Esophagus squamous epithelium (tissue), 5 donors: Measurements from ENCODE around the gene DRAXIN. TPM values are rescaled to one million over a fixed set of nuclear protein-coding genes. Genes with fewer than 3 reads are reported as not detected.

Experiments used
- DNase-seq: peaks from one replicate; lab custom pipeline; 2025; lab: John Stamatoyannopoulos, UW
- H3K27ac ChIP-seq, 4 donors: fragments of 200-600 bp; sonication (generic); one replicate each; pipeline ENCODE4 v1.5.1; 2016 to 2019; ENCODE audit warnings: mild to moderate bottlenecking in 1 of 4
- H3K27me3 ChIP-seq, 4 donors: fragments of 200-600 bp; sonication (generic); 1 replicate in 3 of 4; 2 replicates in 1 of 4; pipeline versions ENCODE4 v1.5.1 to v1.6.0; 2017 to 2021; ENCODE audit warnings: antibody characterized with exemption in 1 of 4
- H3K36me3 ChIP-seq, 3 donors: fragments of 200-600 bp; sonication (generic); one replicate each; pipeline ENCODE4 v1.5.1; 2016 to 2019
- H3K4me1 ChIP-seq, 3 donors: fragments of 200-600 bp; sonication (generic); one replicate each; pipeline ENCODE4 v1.5.1; 2017 to 2019
- H3K4me3 ChIP-seq, 4 donors: fragments of 200-600 bp; sonication (generic); 1 replicate in 3 of 4; 2 replicates in 1 of 4; pipeline ENCODE4 v1.5.1; 2016 to 2019; ENCODE audit warnings: mild to moderate bottlenecking in 2 of 4, moderate library complexity in 1 of 4
- H3K9me3 ChIP-seq, 3 donors: fragments of 200-600 bp; sonication (generic); one replicate each; pipeline ENCODE4 v1.5.1; 2016 to 2019
- POLR2A ChIP-seq, 4 donors: fragments of 450-650 bp; IDR thresholded peaks; one replicate each; pipeline ENCODE4 v1.6.1; 2017; ENCODE audit warnings: antibody characterized with exemption in 4 of 4, mild to moderate bottlenecking in 4 of 4, moderate library complexity in 3 of 4
- whole genome bisulfite sequencing, 2 donors: methylation state at CpG; one replicate each; pipeline ENCODE4 v1.1.5; 2018; 5-methylcytosine and 5-hydroxymethylcytosine counted together
- intact Hi-C: fragments of 100-400 bp; cut with DNase I; formaldehyde crosslinking; loops from one replicate; pipeline ENCODE4 v1.15.0; 2022
- total RNA-seq, 4 donors: library from RNA; depleted of rRNA; stranded (reverse); fragments of >200 nt; gene quantifications; one replicate each; pipeline ENCODE4 v1.1.0, GENCODE V29; 2016
- TF ChIP-seq, protein P1 (sequence below), 6 experiments: fragments of 450-650 bp in 4 of 6; fragments of 200-600 bp in 2 of 6; sonication (generic) in 2 of 6; IDR thresholded peaks; one replicate each; pipeline ENCODE4 v1.5.1; 2016 to 2019; ENCODE audit warnings: antibody characterized with exemption in 6 of 6, mild to moderate bottlenecking in 4 of 6, moderate library complexity in 4 of 6
- donor health status: DM: yes; HTN: yes; CAD: no.

DRAXIN gene
- total RNA-seq, 4 donors from 2014 or later = not detected

DNA sequence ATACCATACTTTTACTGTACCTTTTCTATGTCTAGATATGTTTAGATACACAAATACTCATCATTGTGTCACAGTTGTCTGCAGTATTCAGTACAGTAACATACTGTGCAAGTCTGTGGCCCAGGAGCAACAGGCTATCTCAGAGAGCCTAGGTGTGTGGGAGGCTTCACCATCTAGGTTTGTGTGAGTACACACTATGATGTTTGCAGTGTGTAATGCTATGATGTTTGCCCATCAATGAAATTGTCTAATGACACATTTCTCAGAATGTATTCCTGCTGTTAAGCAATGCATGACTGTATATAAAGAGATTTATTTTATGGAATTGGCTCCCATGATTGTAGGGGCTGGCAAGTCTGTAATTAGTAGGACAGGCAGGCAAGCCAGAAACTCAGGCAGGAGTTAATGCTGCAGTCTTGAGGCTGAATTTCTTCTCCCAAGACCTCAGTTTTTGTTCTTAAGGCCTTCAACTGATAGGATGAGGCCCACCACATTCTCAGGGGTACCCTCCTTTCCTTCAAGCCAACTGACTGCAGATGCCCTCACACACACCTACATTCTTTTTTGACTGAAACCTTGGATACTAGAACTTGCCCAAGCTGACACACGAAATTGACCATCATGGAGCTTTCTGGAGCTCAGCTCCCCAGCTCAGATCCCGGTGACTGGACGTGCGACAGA, 36.8 kb downstream of the DRAXIN start:
- WGBS, 2 donors = 97 to 100% methylated on average over 1 to 4 of the region's 4 CpGs
- no peak for DNase-seq
- TF ChIP-seq, protein P1, sequence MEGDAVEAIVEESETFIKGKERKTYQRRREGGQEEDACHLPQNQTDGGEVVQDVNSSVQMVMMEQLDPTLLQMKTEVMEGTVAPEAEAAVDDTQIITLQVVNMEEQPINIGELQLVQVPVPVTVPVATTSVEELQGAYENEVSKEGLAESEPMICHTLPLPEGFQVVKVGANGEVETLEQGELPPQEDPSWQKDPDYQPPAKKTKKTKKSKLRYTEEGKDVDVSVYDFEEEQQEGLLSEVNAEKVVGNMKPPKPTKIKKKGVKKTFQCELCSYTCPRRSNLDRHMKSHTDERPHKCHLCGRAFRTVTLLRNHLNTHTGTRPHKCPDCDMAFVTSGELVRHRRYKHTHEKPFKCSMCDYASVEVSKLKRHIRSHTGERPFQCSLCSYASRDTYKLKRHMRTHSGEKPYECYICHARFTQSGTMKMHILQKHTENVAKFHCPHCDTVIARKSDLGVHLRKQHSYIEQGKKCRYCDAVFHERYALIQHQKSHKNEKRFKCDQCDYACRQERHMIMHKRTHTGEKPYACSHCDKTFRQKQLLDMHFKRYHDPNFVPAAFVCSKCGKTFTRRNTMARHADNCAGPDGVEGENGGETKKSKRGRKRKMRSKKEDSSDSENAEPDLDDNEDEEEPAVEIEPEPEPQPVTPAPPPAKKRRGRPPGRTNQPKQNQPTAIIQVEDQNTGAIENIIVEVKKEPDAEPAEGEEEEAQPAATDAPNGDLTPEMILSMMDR (IDR thresholded peaks at IDR 0.05) = no peak
- TF ChIP-seq POLR2A (IDR thresholded peaks at IDR 0.05) = no peak
- Histone ChIP-seq H3K4me3 (no peak overlapping the region), H3K27ac (no peak overlapping the region), H3K27me3 (no peaks in the 10 kb centered on the region), H3K9me3 (no peaks in the 10 kb centered on the region), H3K4me1 (peaks cover 13 to 44% (median 38%) of the 10 kb centered on the region in 3 donors), H3K36me3 (no peaks in the 10 kb centered on the region)
- intact Hi-C loops = no loop called here

DNA sequence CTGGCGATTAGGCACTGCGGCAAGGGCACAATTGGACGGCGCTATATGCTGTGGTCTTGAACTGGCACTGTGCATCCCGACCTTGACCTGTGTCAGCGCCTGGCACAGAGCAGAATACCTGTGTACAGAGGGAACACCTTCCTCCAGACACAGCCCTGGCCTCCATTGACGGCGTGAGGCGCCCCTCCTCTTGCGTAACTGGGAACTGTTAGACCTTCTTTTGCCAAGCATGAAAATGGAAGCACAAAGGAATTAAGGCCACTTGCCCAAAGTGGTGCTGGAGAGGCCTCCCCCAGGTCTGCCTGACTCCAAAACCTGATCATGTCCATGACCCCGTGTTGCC, 37.6 kb downstream of the DRAXIN start:
- H3K9me3 ChIP-seq = no peaks in the 10 kb centered on the region
- H3K4me1 ChIP-seq = peaks cover 13 to 47% (median 38%) of the 10 kb centered on the region in 3 donors
- no peak for DNase-seq
- 84 to 100% methylated on average over 2 to 8 of the region's 11 CpGs for WGBS, 2 donors
- no peaks in the 10 kb centered on the region for H3K36me3 ChIP-seq
- intact Hi-C loops = no loop called here
- H3K27me3 ChIP-seq = no peaks in the 10 kb centered on the region
- H3K4me3 ChIP-seq = no peak overlapping the region
- peak overlapping the region in 1 of 4 donors; percentile 91 for H3K27ac ChIP-seq
- no peak for TF ChIP-seq POLR2A (IDR thresholded peaks at IDR 0.05)
- TF ChIP-seq, protein P1 (IDR thresholded peaks at IDR 0.05) = no peak

DNA sequence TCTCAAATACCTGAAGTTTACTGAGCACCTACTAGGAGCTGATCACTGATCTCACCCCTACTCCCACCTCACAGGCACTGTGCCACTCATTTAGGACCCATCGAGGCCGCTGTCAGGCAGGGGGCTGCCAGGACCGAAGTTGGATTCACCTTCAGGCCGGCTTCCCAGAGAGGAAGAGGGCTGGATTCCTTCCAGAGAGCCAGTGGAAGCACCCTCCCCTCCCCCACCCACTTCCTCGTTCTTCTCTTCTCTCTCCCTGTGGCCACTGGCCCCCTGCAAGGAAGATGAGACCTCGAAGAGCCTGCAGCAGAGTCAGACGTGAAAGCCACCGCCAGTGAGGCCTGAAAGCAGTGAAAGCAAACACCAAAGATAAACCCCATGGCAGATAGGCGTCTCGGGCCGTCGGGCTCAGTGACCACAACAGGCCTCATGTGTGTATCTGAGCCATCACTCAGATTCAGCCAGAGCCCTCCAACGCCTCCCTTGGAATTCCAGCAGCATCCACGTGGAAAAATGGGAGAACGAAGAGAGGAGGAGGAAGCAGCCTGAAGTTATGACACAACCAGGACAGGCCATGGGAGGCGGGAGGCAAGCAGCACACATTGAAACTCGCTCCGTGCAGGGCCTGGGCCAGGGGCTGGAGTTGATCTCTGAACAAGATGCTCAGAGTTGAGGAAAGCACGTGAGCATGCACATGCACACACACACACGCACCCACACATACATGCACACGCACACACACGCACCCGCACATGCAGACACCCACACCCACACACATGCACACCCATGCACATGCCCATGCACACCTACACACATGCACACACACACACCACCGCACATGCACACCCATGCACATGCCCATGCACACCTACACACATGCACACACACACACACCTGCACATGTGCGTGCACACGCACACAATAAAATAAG, 38.3 kb downstream of the DRAXIN start:
- intact Hi-C loops = no loop called here
- no peaks in the 10 kb centered on the region for H3K27me3 ChIP-seq
- H3K4me1 ChIP-seq = peaks cover 13 to 47% (median 38%) of the 10 kb centered on the region in 3 donors
- no peaks in the 10 kb centered on the region for H3K9me3 ChIP-seq
- no peak overlapping the region for H3K4me3 ChIP-seq
- no peak for DNase-seq
- TF ChIP-seq, protein P1 (IDR thresholded peaks at IDR 0.05) = no peak
- TF ChIP-seq POLR2A (IDR thresholded peaks at IDR 0.05) = no peak
- H3K36me3 ChIP-seq = no peaks in the 10 kb centered on the region
- WGBS, 2 donors = 64 to 73% methylated on average over 11 to 14 of the region's 26 CpGs
- peak overlapping the region in 1 of 4 donors; percentile 91 for H3K27ac ChIP-seq

DNA sequence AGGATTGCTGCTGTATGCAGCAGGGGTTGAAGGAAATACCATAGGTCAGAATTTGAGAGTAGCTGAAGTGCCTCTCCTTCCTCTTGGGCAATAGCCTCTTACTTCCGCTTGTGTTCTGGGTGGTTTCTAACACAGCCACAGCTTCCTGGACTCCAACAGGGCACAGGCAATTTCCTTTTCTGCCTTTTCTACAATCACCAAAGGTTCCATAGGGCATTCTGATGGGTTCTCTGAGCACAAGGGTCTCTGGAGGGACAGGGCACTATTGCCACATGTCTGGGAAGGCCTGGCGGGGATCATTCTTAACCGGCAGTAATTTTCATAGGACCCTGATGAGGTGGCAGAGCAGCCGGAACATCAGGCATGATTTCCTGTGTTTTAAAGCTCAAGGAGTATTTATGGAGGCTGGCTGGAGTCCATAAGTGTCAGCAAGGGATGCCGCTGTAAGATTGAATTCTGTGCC, 39.0 kb downstream of the DRAXIN start:
- DNase-seq = no peak
- no peaks in the 10 kb centered on the region for H3K36me3 ChIP-seq
- no peak for TF ChIP-seq POLR2A (IDR thresholded peaks at IDR 0.05)
- TF ChIP-seq, protein P1 (IDR thresholded peaks at IDR 0.05) = no peak
- H3K9me3 ChIP-seq = no peaks in the 10 kb centered on the region
- peak overlapping the region; percentile 77 to 91 (median 84) for H3K27ac ChIP-seq
- no peaks in the 10 kb centered on the region for H3K27me3 ChIP-seq
- intact Hi-C loops = no loop called here
- peaks cover 13 to 51% (median 41%) of the 10 kb centered on the region in 3 donors for H3K4me1 ChIP-seq
- 39 to 46% methylated on average over 5 of the region's 5 CpGs for WGBS, 2 donors
- peak overlapping the region in 1 of 4 donors; percentile 32 for H3K4me3 ChIP-seq
